Measurements from ENCODE around the gene AAMP.

AAMP gene

DNA sequence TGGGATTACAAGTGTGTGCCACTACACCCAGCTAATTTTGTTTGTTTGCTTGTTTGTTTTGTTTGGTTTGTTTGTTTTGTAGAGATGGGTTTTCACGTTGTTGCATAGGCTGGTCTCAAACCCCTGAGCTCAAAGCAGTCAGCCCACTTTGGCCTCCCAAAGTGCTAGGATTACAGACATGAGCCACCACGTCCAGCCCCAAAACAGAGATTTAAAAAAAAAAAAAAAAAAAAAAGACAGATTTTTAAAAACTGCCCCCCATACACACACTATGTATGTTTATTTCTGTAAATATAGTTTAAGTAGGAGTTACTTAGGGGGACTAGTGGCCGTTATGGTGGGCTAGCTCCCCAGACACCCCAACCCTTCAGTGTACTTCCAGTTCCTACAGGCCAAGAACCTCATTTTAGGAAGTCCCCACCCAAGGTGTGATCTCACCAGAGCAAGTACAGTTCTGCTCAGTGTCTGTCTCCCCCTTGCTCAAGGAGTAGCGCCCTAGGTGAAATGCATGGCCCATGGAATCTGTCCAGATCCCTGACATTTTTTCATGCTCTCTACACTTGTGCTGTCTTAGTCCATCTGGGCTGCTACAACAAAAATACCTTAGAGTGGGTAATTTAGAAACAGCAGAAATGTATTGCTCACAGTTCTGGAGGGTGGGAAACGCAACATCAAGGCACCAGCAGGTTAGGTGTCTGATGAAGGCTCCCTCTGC lies 23.9 kb upstream of the AAMP start:
- no peak for DNase-seq (ENCODE audit: low read depth)

GRCh38 chr2:218292048-218293014 lies 22.4 kb upstream of the AAMP start, which contains the start of gene TMBIM1:
TMBIM1 (minus strand) TSS chr2:218292503; CDS start chr2:218282141, 10,362 bp downstream.
- peak; percentile 74 for DNase-seq (ENCODE audit: low read depth)

- no peak for DNase-seq (ENCODE audit: low read depth)
These were observed 21.5 kb upstream of the AAMP start for GRCh38 chr2:218291318-218292047.

DNA sequence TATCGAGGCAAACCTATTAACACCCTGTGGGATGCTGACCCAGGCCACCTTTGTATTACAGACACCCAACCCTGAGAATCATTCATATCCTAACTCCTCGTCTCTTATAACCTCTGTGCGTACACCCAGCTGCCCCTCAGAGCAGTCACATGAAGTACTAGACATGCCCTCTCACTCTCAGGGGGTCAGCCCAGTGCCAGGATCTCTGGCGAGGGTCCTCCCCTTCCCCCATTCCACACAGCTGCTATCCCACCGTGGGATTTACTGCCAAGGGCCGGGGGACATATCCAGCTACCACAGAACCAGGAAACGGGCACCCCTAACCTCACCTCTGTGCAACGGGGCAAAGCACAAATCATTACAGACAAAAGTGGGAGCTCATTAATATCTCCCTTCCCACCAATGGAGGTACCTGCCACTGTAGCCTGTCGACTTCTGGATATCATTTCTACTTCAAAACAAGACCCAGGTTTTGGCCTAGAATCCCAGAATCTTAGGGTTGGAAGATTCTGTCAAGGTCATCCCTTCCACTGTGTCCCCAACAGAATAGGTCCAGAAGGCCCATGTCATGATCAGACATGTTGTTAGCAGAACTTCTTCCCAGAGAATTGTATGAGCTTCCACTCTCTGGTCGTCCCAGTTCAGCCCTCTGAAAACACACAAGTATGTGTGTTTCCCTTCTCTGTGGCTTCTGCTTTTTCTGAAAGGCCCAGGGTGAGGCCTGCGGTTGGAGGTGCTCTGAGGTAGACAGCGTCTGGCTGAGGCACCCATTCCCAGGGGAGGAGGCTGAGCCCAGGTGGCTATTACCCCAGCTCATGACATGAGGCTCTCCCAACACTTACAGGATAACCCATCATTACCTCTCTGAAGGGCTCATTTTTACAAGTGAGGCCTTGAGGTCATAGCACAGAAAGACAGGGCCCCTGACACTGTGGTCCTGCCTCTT lies 20.7 kb upstream of the AAMP start:
- DNase-seq (ENCODE audit: low read depth): peak; percentile 36

DNA sequence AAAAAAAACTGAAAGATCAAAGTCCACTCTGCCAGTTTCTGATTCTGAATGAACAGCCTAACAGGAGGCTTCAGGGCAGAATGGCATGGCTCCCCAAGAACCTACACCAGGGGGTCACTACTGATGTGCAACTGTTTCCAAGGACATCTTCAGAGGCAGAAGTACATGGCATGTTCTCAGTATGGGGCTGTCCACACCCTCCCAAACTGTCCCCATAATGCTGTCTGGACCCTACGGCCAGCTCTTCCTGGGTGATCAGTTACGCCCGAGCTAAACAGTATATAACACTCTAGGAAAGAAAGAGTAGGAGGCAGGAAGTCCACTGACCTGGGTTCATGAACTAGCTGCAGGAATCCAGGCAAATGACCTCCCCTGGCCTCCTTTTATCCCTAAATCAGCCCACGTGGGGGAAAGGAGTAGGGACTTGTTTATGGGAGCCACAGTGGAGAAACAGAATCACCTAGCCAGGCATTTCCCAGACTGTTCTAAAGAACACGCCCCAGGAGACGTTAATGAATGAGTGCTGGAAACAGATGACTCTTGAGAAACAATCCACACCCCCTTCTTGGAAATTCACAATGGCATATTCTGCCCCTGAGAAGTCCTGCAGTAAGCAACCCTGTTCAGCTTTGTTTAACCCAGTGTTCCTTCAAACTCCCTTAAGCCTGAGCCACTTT lies 19.8 kb upstream of the AAMP start:
- DNase-seq (ENCODE audit: low read depth): no peak

GRCh38 chr2:218286570-218287459 lies 16.9 kb upstream of the AAMP start:
- DNase-seq (ENCODE audit: low read depth): peak; percentile 63

DNA sequence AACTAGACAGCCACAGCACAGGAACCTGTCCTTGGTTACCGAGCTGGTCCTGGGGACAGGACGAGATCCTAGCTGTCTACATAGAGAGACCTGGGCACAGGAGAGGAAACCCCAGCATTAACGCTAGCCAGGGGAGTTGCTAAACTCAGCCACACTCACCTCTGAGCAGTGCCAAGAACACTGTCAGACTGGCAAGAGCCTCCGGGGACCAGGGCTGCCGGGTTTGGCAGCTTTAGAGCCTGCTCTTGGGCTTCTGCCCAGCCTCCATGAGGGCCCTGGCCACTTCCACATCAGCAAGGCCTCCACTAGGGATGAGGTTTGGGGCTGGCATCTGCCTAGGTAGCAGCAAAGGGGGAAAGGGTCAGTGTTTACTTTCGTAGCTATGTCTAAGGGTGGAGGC lies 15.7 kb upstream of the AAMP start:
- no peak for DNase-seq (ENCODE audit: low read depth)

GRCh38 chr2:218284106-218284811 lies 14.3 kb upstream of the AAMP start:
- DNase-seq (ENCODE audit: low read depth): peak; percentile 30

GRCh38 chr2:218282173-218282991 lies 12.4 kb upstream of the AAMP start:
- no peak for DNase-seq (ENCODE audit: low read depth)

DNA sequence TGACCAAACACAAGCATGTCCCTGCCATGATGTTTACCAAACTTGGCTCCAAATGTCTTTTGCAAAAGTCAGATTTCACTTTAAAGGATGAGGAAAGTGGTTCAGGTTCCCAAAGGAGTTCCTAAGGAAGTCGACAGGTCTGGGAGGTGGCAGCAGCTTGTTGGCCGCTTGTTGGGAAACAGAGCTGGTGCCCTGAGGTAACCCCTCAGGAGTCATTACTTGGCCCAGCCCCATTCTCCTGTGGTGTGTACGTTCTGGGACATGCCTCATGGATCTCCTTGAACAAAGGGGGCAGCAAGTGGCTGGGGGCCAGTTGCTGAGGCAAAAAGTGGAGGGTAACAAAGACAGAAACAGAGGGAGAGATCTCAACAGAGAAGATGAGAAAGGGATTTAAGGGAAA lies 11.5 kb upstream of the AAMP start:
- no peak for DNase-seq (ENCODE audit: low read depth)

DNA sequence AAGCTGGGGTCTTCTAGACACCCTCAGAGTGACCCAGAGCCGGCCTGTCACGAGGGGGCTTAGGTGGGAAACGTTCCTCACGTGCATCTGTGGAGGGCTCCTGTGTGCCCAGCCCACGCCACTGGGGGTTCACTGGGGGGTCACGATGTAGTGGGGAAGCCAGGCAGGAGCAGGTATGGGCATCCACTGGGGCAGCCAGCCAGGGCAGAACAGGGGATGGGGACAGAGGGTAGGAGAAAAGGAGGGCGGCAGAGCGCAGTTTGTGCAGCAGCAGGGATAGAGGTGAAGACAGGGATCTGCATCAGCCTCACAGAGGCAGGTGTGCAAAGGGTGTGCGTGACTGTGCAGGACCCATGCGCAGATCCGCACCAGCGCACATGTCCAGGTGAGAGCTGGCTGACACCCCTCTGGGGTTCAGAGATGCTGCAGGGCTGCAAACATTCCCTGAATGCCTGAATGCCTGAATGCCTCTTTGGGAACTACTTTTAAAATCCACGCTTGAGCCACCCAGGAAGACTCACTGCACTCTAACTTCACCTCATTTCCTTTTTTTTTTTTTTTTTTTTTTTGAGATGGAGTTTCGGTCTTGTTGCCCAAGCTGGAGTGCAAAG lies 10.4 kb upstream of the AAMP start:
- no peak for DNase-seq (ENCODE audit: low read depth)

GRCh38 chr2:218278531-218279360 lies 8.8 kb upstream of the AAMP start:
- DNase-seq (ENCODE audit: low read depth): no peak

GRCh38 chr2:218277921-218278320 lies 8.0 kb upstream of the AAMP start:
- DNase-seq (ENCODE audit: low read depth): no peak

GRCh38 chr2:218276986-218277755 lies 7.2 kb upstream of the AAMP start:
- no peak for DNase-seq (ENCODE audit: low read depth)

- DNase-seq (ENCODE audit: low read depth): no peak
These were observed 5.6 kb upstream of the AAMP start for GRCh38 chr2:218275371-218276072.
